ENCODE measurements around the gene CCL13. TPM values are rescaled to one million over a fixed set of nuclear protein-coding genes. Genes with fewer than 3 reads are reported as not detected.

CCL13 gene
- total RNA-seq, 1 experiment from 2014 or later = not detected

GRCh38 chr17:34351096-34351495 lies 5.2 kb upstream of the CCL13 start:
- Histone ChIP-seq H3K36me3 (no peaks in the 10 kb centered on the region), H3K9me3 (replicated peaks) (no peaks in the 10 kb centered on the region), H3K4me1 (no peaks in the 10 kb centered on the region), H3K27ac (no peak overlapping the region), H3K27me3 (peaks cover 7% of the 10 kb centered on the region; the same call in 1 of the 2 replicates), H3K4me3 (no peak overlapping the region)
- DNase-seq = no peak

DNA sequence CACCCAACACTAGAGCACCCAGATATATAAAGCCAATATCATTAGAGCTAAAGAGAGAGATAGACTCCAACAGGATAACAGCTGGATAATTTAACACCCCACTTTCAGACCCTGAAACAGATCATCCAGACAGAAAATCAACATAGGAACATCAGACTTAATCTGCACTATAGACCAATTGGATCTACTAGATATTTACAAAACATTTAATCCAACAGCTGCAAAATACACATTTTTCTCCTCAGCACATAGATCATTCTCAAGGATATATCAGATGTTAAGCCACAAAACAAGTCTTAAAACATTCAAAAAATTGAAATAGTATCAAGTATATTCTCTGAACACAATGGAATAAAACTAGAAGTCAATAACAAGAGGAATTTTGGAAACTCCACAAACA lies 4.1 kb upstream of the CCL13 start:
- Histone ChIP-seq H3K4me1 (no peaks in the 10 kb centered on the region), H3K4me3 (no peak overlapping the region), H3K27me3 (peaks cover 7% of the 10 kb centered on the region; the same call in 1 of the 2 replicates), H3K27ac (no peak overlapping the region), H3K9me3 (replicated peaks) (no peaks in the 10 kb centered on the region), H3K36me3 (no peaks in the 10 kb centered on the region)
- DNase-seq = no peak

- no peak for DNase-seq
- Histone ChIP-seq H3K4me1 (no peaks in the 10 kb centered on the region), H3K27ac (no peak overlapping the region), H3K27me3 (peaks cover 7% of the 10 kb centered on the region; the same call in 1 of the 2 replicates), H3K36me3 (no peaks in the 10 kb centered on the region), H3K9me3 (replicated peaks) (no peaks in the 10 kb centered on the region), H3K4me3 (no peak overlapping the region)
Observed at GRCh38 chr17:34354637-34355036, 1.6 kb upstream of the CCL13 start.

DNA sequence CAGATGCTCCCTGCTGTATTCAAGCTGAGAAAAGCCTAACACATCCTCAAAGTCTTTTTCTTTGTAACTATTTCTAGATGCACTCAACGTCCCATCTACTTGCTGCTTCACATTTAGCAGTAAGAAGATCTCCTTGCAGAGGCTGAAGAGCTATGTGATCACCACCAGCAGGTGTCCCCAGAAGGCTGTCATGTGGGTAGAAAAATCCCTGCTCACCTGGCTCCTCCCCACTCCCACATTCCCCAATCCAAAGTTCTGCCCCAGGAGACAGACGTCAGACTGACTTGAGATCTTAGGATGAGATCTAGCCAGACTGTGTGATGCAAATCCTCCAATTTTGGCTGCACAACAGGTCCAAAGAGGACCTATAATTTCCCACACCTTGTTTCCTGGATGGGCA lies 1.1 kb downstream of the CCL13 start:
- Histone ChIP-seq H3K27ac (no peak overlapping the region), H3K4me1 (no peaks in the 10 kb centered on the region), H3K27me3 (peaks cover 7% of the 10 kb centered on the region; the same call in 1 of the 2 replicates), H3K9me3 (replicated peaks) (no peaks in the 10 kb centered on the region), H3K36me3 (no peaks in the 10 kb centered on the region), H3K4me3 (no peak overlapping the region)
- no peak for DNase-seq

- no peaks in the 10 kb centered on the region for H3K36me3 ChIP-seq
- no peaks in the 10 kb centered on the region for H3K4me1 ChIP-seq
- peaks cover 10% of the 10 kb centered on the region; the same call in 1 of the 2 replicates for H3K27me3 ChIP-seq
- no peak for DNase-seq
- H3K27ac ChIP-seq = no peak overlapping the region
- H3K9me3 ChIP-seq (replicated peaks) = no peaks in the 10 kb centered on the region
- H3K4me3 ChIP-seq = no peak overlapping the region
Observed at GRCh38 chr17:34358631-34359030, 2.4 kb downstream of the CCL13 start.

- H3K27ac ChIP-seq = no peak overlapping the region
- peaks cover 6% of the 10 kb centered on the region; the same call in 1 of the 2 replicates for H3K27me3 ChIP-seq
- H3K36me3 ChIP-seq = no peaks in the 10 kb centered on the region
- H3K9me3 ChIP-seq (replicated peaks) = no peaks in the 10 kb centered on the region
- no peak for DNase-seq
- no peak overlapping the region for H3K4me3 ChIP-seq
- H3K4me1 ChIP-seq = no peaks in the 10 kb centered on the region
Observed at GRCh38 chr17:34360601-34361270, 4.5 kb downstream of the CCL13 start.

DNA sequence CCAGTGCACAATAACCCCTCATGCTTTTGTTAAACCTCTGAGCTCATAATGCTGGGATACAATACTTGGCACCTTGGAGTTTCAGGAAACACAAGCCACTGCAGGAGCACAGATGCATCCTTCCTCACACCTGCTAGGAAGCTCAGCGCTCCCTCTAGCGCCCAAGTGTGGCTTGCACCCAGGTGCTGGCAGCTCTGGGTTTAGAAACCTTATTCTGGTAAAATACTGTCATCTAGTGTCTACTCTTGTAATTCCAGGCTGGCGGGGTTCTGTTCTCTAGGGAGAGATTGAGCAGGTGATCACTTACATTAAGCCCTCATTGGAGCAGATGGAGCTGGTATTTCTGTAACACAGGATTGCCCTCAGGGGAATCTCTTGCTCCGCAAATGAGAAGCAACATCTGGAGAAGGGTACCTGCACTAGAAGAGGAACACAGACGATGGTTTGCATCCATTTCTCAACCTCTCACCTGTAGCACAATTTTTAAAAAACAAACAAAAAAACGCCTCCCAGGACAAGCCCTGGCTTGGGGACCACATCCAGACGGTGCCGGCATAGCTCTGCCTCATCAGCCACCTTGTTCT lies 5.3 kb downstream of the CCL13 start:
- H3K4me1 ChIP-seq = no peaks in the 10 kb centered on the region
- peak; percentile 84 to 91 for DNase-seq
- H3K4me3 ChIP-seq = no peak overlapping the region
- 0 out of 2 replicates have a peak, but pooled peaks cover 3% of the 10 kb centered on the region for H3K27me3 ChIP-seq
- H3K9me3 ChIP-seq (replicated peaks) = no peaks in the 10 kb centered on the region
- no peak overlapping the region for H3K27ac ChIP-seq
- H3K36me3 ChIP-seq = no peaks in the 10 kb centered on the region

- H3K27me3 ChIP-seq = peaks cover 6% of the 10 kb centered on the region
- H3K4me3 ChIP-seq = no peak within 1 kb of the TSS
- no peaks in the 10 kb centered on the region for H3K36me3 ChIP-seq
- H3K27ac ChIP-seq = no peak within 1 kb of the TSS
- H3K9me3 ChIP-seq (replicated peaks) = no peaks in the 10 kb centered on the region
- no peak for DNase-seq
- H3K4me1 ChIP-seq = no peaks in the 10 kb centered on the region
Observed at GRCh38 chr17:34363183-34363661, 6.9 kb downstream of the CCL13 start, which contains the start of gene CCL1. Gene CCL1 (minus strand): TSS chr17:34363233. CDS start chr17:34363161, 72 bp downstream.

DNA sequence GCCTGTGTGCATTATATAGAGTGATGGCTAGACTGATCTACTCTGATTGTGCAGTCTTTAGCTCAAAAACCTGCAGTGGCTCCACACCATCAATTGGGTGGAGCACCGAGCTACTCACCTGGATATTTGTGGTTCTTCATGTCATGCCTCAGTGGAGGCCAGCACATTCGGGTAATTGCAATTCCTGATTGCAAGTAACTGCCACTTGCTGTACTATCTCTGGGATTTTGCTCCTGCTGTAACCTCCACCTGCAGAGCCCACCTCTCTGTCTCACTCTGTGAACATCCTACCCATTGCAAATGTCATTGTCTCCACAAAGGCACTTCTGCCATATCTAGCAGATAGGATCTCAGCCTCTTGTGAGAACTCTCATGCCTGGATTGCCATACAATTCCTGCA lies 8.5 kb downstream of the CCL13 start:
- no peak overlapping the region for H3K4me3 ChIP-seq
- H3K4me1 ChIP-seq = no peaks in the 10 kb centered on the region
- H3K9me3 ChIP-seq (replicated peaks) = no peaks in the 10 kb centered on the region
- no peak overlapping the region for H3K27ac ChIP-seq
- no peak for DNase-seq
- peaks cover 11% of the 10 kb centered on the region for H3K27me3 ChIP-seq
- H3K36me3 ChIP-seq = no peaks in the 10 kb centered on the region

DNA sequence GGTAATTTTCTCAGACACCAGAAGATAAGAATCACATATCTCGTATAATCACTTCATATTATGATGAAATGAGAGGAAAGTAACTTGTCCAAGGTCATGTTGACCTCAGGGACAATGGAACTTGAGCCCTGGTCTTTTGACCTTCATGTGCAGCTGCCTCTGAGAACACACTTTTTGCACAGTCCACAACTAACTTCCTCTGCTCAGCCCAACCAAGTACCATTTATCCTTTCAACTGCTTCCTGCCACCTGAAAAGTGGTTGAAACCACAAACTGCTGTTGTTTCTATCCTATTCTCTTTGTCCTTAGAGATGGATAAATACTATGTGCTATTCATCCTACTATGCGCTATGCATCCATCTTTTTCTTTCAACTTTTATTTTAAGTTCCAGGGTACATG lies 9.1 kb downstream of the CCL13 start:
- Histone ChIP-seq H3K27ac (no peak overlapping the region), H3K4me3 (no peak overlapping the region), H3K36me3 (no peaks in the 10 kb centered on the region), H3K4me1 (no peaks in the 10 kb centered on the region), H3K27me3 (peaks cover 11% of the 10 kb centered on the region), H3K9me3 (replicated peaks) (no peaks in the 10 kb centered on the region)
- no peak for DNase-seq

- DNase-seq = no peak
- H3K4me3 ChIP-seq = no peak overlapping the region
- H3K36me3 ChIP-seq = no peaks in the 10 kb centered on the region
- no peak overlapping the region for H3K27ac ChIP-seq
- peaks cover 11% of the 10 kb centered on the region for H3K27me3 ChIP-seq
- no peaks in the 10 kb centered on the region for H3K9me3 ChIP-seq (replicated peaks)
- H3K4me1 ChIP-seq = no peaks in the 10 kb centered on the region
Observed at GRCh38 chr17:34366010-34366409, 9.7 kb downstream of the CCL13 start.

GRCh38 chr17:34366529-34367107 lies 10.3 kb downstream of the CCL13 start:
- H3K27ac ChIP-seq = no peak overlapping the region
- no peaks in the 10 kb centered on the region for H3K4me1 ChIP-seq
- H3K36me3 ChIP-seq = no peaks in the 10 kb centered on the region
- no peak overlapping the region for H3K4me3 ChIP-seq
- DNase-seq = no peak
- H3K9me3 ChIP-seq (replicated peaks) = no peaks in the 10 kb centered on the region
- peaks cover 11% of the 10 kb centered on the region for H3K27me3 ChIP-seq

GRCh38 chr17:34367486-34368195 lies 11.4 kb downstream of the CCL13 start:
- no peak overlapping the region for H3K4me3 ChIP-seq
- no peak for DNase-seq
- H3K4me1 ChIP-seq = no peaks in the 10 kb centered on the region
- H3K36me3 ChIP-seq = no peaks in the 10 kb centered on the region
- peaks cover 17% of the 10 kb centered on the region for H3K27me3 ChIP-seq
- H3K9me3 ChIP-seq (replicated peaks) = no peaks in the 10 kb centered on the region
- H3K27ac ChIP-seq = no peak overlapping the region

- peaks cover 21% of the 10 kb centered on the region for H3K27me3 ChIP-seq
- DNase-seq = no peak
- H3K27ac ChIP-seq = no peak overlapping the region
- no peak overlapping the region for H3K4me3 ChIP-seq
- no peaks in the 10 kb centered on the region for H3K9me3 ChIP-seq (replicated peaks)
- no peaks in the 10 kb centered on the region for H3K36me3 ChIP-seq
- no peaks in the 10 kb centered on the region for H3K4me1 ChIP-seq
Observed at GRCh38 chr17:34368196-34368945, 12.1 kb downstream of the CCL13 start.
